Activated naive CD4-positive, alpha-beta T cell treated with anti-CD3 and anti-CD28 coated beads, Interleukin-2, amount 50 U/mL, for 72 hours (primary cell): ENCODE data around the gene CBLL1. TPM values are rescaled to one million over a fixed set of nuclear protein-coding genes. Genes with fewer than 3 reads are reported as not detected.

ENCODE experiments used
- ATAC-seq, 2 donors: fragments of 150-1000 bp; cut with Tn5 transposase; 2 replicates each; pipeline ENCODE4 v1.10.0; 2021; ENCODE audit warnings: mild to moderate bottlenecking in 2 of 2, moderate library complexity in 2 of 2
- DNase-seq, 2 donors: peaks; one replicate each; pipeline ENCODE4 v3.0.0; 2021 to 2022; ENCODE audit warnings: low spot score in 2 of 2
- H3K27ac Mint-ChIP-seq, 2 donors: one replicate each; pipeline ENCODE4 v1.8.0; 2022; ENCODE audit warnings: mild to moderate bottlenecking in 2 of 2, mixed read lengths in 2 of 2
- H3K36me3 Mint-ChIP-seq, 2 donors: one replicate each; pipeline ENCODE4 v1.8.0; 2022; ENCODE audit warnings: mixed read lengths in 2 of 2
- H3K9me3 Mint-ChIP-seq, 2 donors: one replicate each; pipeline ENCODE4 v1.8.0; 2022; ENCODE audit warnings: mixed read lengths in 2 of 2
- total RNA-seq, 2 donors: library from RNA; stranded (reverse); gene quantifications; one replicate each; pipeline ENCODE4 v1.2.3, GENCODE V29; 2022

CBLL1 gene
- total RNA-seq, 2 donors from 2014 or later = 36.8 to 48.9 TPM

GRCh38 chr7:107725138-107725740 lies 18.7 kb upstream of the CBLL1 start:
- DNase-seq (peak in 1 of 2 donors; percentile 51), ATAC-seq (peak in 1 of 2 donors; percentile 37)
- Mint-ChIP-seq H3K27ac (no peak overlapping the region), H3K36me3 (no peaks in the 10 kb centered on the region), H3K9me3 (no peaks in the 10 kb centered on the region)

GRCh38 chr7:107726356-107727130 lies 17.4 kb upstream of the CBLL1 start:
- Mint-ChIP-seq H3K36me3 (no peaks in the 10 kb centered on the region), H3K27ac (no peak overlapping the region), H3K9me3 (no peaks in the 10 kb centered on the region)
- DNase-seq = no peak
- no peak for ATAC-seq

GRCh38 chr7:107728276-107728675 lies 15.7 kb upstream of the CBLL1 start:
- no peak for DNase-seq
- H3K27ac Mint-ChIP-seq = no peak overlapping the region
- no peak for ATAC-seq
- H3K36me3 Mint-ChIP-seq = peaks cover 0 to 5% of the 10 kb centered on the region in 2 donors
- no peaks in the 10 kb centered on the region for H3K9me3 Mint-ChIP-seq

- peaks cover 16 to 23% of the 10 kb centered on the region in 2 donors for H3K36me3 Mint-ChIP-seq
- H3K27ac Mint-ChIP-seq = peak overlapping the region; percentile 94 to 99
- no peaks in the 10 kb centered on the region for H3K9me3 Mint-ChIP-seq
- peak in 1 of 2 donors; percentile 80 for DNase-seq
- ATAC-seq = peak; percentile 43 to 44
Measured at GRCh38 chr7:107742678-107743566, 1.0 kb upstream of the CBLL1 start.

GRCh38 chr7:107744345-107744750 lies 406 bp downstream of the CBLL1 start:
- Mint-ChIP-seq H3K36me3 (peaks cover 16 to 23% of the 10 kb centered on the region in 2 donors), H3K27ac (peak overlapping the region; percentile 99 to 100), H3K9me3 (no peaks in the 10 kb centered on the region)
- DNase-seq = peak in 1 of 2 donors; percentile 85
- ATAC-seq = peak; percentile 42 to 56

GRCh38 chr7:107746006-107746405 lies 2.1 kb downstream of the CBLL1 start:
- no peak for ATAC-seq
- no peak for DNase-seq
- Mint-ChIP-seq H3K27ac (peak overlapping the region; percentile 69 to 99), H3K36me3 (peaks cover 23 to 24% of the 10 kb centered on the region in 2 donors), H3K9me3 (no peaks in the 10 kb centered on the region)

- no peaks in the 10 kb centered on the region for H3K9me3 Mint-ChIP-seq
- DNase-seq (no peak), ATAC-seq (no peak)
- H3K27ac Mint-ChIP-seq = no peak overlapping the region
- H3K36me3 Mint-ChIP-seq = peaks cover 0 to 31% of the 10 kb centered on the region in 2 donors
Measured at GRCh38 chr7:107751113-107751512, 7.2 kb downstream of the CBLL1 start.

- DNase-seq (no peak), ATAC-seq (no peak)
- Mint-ChIP-seq H3K9me3 (no peaks in the 10 kb centered on the region), H3K27ac (no peak overlapping the region), H3K36me3 (peaks cover 10 to 46% of the 10 kb centered on the region in 2 donors)
Measured at GRCh38 chr7:107754642-107755041, 10.7 kb downstream of the CBLL1 start.

- H3K36me3 Mint-ChIP-seq = peaks cover 10 to 17% of the 10 kb centered on the region in 2 donors
- H3K27ac Mint-ChIP-seq = peak overlapping the region in 1 of 2 donors; percentile 81
Measured at GRCh38 chr7:107758667-107759066, 14.7 kb downstream of the CBLL1 start.

GRCh38 chr7:107767391-107767790 lies 23.4 kb downstream of the CBLL1 start:
- H3K36me3 Mint-ChIP-seq = peaks cover 0 to 16% of the 10 kb centered on the region in 2 donors
- no peak overlapping the region for H3K27ac Mint-ChIP-seq
- DNase-seq (no peak), ATAC-seq (no peak)
- no peaks in the 10 kb centered on the region for H3K9me3 Mint-ChIP-seq

More at GRCh38 chr7:107758667-107759066, 14.7 kb downstream of the CBLL1 start:
- H3K9me3 Mint-ChIP-seq = no peaks in the 10 kb centered on the region
- no peak for ATAC-seq
- DNase-seq = no peak

GRCh38 chr7:107768263-107768662 lies 24.3 kb downstream of the CBLL1 start:
- Mint-ChIP-seq H3K36me3 (peaks cover 0 to 16% of the 10 kb centered on the region in 2 donors), H3K27ac (no peak overlapping the region)
- ATAC-seq = peak; percentile 26

GRCh38 chr7:107773027-107773426 lies 29.1 kb downstream of the CBLL1 start:
- DNase-seq (no peak), ATAC-seq (no peak)
- peaks cover 0 to 5% of the 10 kb centered on the region in 2 donors for H3K36me3 Mint-ChIP-seq
- H3K9me3 Mint-ChIP-seq = no peaks in the 10 kb centered on the region
- H3K27ac Mint-ChIP-seq = no peak overlapping the region

More at GRCh38 chr7:107768263-107768662, 24.3 kb downstream of the CBLL1 start:
- no peaks in the 10 kb centered on the region for H3K9me3 Mint-ChIP-seq
- no peak for DNase-seq

GRCh38 chr7:107777702-107778101 lies 33.8 kb downstream of the CBLL1 start:
- Mint-ChIP-seq H3K36me3 (no peaks in the 10 kb centered on the region), H3K27ac (no peak overlapping the region)
- no peak for ATAC-seq

GRCh38 chr7:107778283-107778682 lies 34.3 kb downstream of the CBLL1 start:
- no peaks in the 10 kb centered on the region for H3K36me3 Mint-ChIP-seq
- no peak for DNase-seq
- no peaks in the 10 kb centered on the region for H3K9me3 Mint-ChIP-seq
- no peak for ATAC-seq
- H3K27ac Mint-ChIP-seq = no peak overlapping the region

More at GRCh38 chr7:107777702-107778101, 33.8 kb downstream of the CBLL1 start:
- no peaks in the 10 kb centered on the region for H3K9me3 Mint-ChIP-seq
- DNase-seq = no peak

- DNase-seq (no peak), ATAC-seq (no peak)
- Mint-ChIP-seq H3K27ac (no peak overlapping the region), H3K9me3 (no peaks in the 10 kb centered on the region), H3K36me3 (no peaks in the 10 kb centered on the region)
Measured at GRCh38 chr7:107779647-107780099, 35.7 kb downstream of the CBLL1 start.

- Mint-ChIP-seq H3K9me3 (no peaks in the 10 kb centered on the region), H3K36me3 (no peaks in the 10 kb centered on the region), H3K27ac (no peak overlapping the region)
- DNase-seq = no peak
- ATAC-seq = no peak
Measured at GRCh38 chr7:107782374-107782773, 38.4 kb downstream of the CBLL1 start.

- H3K27ac Mint-ChIP-seq = no peak overlapping the region
- no peaks in the 10 kb centered on the region for H3K36me3 Mint-ChIP-seq
- ATAC-seq (no peak), DNase-seq (no peak)
- no peaks in the 10 kb centered on the region for H3K9me3 Mint-ChIP-seq
Measured at GRCh38 chr7:107783648-107784047, 39.7 kb downstream of the CBLL1 start.
